NOMO-1 treated with DMSO at 0.1 percent for 48 hours (cell line): Measurements from ENCODE around the gene SH2D4B.
"Not testable (repeated sequence)": the region's sequence is repeated elsewhere in the genome, so short reads cannot be mapped to it uniquely, and the experiment has no call there.

Experiments used
- DNase-seq: peaks from one replicate; lab custom pipeline; 2025; ENCODE audit not compliant: unreplicated experiment; lab: John Stamatoyannopoulos, UW

Gene SH2D4B

DNA sequence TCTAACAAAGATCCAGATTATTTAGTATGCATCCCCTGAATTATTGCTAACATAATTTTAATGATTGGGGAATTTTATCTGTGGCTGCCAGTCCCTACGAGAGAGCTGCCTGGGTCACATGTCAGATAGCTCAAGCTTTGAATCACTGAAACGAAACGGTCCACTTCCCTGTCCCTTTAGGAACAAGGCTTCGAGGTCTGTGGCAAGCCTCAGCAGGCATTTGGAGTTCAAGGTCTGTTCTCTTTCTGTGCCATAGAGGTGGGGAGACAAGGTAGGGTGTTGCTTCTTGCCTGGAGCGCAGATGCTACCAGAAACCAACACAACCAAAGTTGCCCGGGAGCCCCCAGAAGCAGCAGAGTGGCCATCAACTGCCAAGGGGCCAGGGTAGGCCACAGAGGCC, 13.9 kb upstream of the SH2D4B start:
- peak; percentile 17 for DNase-seq

DNA sequence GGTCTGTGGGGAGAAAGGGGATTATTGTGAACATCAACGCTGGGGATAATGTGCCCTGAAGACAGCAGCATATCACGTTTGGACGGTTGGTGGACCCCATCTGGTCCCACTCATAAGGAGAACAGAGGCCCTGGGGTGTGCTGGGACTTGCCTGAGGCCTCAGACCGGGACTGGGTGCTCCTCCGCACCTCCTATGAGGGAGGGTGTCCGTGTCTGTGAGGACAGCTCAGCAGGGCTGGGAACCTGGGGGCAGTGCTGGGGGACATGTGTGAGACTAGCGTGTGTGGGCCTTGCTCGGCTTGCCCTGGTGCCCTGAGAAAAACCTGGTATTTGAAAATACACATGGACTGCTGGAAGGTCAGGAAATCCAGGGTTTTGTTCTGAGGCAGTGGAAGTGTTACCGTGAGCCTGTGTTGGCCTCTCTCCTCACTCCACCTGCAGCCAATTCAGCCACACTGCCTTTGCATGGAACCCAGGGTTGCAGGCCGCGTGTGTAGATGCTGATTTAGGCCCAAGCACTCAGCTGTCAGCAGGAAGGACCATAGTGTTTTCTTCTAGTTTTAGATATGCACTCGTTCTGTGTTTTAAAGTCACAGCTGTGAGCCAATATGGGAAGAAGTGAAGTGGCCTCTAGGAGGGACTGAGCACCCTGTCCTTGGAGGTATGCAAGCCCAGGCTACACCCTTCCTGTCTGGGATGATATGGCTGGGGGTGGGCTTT, 13.4 kb upstream of the SH2D4B start:
- DNase-seq = no peak

DNA sequence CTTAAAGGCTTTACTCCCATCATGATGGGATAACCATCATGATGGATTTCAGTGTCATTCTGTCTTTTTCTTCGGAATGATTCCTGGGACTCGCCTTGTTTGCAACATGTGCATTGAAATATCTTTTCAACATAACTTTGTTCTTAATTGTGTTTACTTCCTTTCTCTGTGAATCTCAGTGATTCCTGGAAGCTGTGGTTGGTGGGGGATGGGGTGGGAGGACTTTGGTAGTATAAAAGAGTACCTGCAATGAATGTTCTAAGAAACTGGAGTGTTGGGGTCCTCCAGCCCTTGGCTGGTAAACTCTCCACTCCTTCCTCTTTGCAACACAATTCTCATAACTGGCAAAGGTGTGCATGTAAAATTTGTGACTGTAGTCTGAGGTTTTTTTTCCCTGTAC, 11.5 kb upstream of the SH2D4B start:
- no peak for DNase-seq

DNA sequence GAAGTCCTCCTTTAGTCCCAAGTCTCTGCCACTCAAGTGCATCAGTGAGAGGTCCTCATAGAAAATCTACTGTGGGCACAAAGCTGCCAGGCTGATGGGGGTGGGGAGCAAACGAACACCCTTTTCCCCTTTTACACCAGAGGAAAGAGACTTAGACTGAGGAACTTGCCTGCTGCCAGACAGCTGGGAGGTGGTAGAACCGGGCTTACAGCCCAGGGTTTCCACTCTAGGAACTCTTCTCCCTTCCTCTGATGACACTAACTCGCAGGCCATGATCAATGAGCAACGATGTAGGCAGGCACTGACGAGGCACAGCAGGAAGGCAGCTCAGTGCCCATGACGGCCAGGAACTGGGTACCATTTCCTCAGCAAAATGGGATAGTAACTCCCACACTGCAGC, 11.0 kb upstream of the SH2D4B start:
- no peak for DNase-seq

DNA sequence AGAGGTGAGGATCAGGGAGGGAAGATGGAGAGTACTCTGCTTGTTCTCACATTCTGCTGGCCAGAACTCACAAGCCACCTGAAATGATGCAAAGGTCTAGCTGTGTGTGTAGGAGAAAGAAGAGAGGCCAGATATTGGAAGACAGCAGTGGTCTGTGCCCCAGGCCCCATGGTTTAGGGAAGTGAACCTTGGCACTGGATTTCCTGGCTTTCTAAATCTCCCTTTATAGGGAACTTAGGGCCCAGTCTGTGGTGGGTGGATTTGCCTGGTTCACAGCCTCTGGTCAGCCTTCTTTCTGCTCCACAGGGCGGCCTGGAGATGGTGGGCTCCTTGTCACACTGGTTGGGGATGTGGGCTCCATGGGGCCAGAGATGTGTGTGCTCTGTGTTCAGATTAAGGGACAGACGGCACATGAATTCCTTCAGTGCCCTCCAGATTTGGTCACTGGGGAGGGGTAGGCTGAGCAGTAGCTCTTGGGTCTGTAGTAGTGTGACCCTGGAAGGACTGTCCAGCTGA, 9.5 kb upstream of the SH2D4B start:
- DNase-seq = peak; percentile 85

DNA sequence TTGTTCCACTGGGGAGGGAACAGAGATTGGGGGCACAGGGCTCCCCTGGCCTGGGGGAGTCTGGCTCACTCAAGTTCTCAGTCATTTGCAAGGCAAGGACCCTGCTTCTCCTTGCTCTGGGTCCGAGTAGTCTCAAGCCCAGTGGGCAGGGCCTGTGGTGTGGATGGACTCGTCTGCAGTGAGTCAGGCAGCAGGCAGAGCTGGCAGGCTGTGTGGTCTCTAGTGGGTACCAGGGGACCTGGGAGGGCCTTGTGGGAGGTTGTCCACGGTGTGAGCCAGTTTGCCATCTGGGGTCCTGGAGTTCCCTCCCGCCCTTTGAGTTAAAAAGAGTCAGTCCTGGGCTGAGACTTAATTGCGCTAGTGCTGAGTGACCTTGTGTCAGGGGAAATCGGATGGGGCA, 8.8 kb upstream of the SH2D4B start:
- DNase-seq = no peak

DNA sequence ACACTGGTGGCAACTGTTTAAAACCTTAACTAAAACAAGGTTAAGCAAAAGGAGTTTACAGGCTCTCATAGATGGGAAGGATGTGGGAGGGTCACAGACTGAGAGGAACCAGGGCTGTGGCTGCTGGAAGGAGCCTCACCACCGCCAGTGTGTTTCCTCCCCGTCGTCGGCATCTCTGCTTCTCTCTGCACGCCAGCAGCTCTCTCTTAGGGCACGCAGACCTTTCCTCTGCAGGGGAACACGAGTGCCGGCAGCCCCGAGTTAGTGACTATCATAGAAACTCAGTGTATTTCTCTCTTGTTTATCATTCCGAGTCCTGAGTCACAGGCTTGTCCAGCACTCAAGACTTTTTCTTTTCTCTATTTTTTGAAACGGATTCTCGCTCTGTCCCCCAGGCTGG, 8.1 kb upstream of the SH2D4B start:
- no peak for DNase-seq

DNA sequence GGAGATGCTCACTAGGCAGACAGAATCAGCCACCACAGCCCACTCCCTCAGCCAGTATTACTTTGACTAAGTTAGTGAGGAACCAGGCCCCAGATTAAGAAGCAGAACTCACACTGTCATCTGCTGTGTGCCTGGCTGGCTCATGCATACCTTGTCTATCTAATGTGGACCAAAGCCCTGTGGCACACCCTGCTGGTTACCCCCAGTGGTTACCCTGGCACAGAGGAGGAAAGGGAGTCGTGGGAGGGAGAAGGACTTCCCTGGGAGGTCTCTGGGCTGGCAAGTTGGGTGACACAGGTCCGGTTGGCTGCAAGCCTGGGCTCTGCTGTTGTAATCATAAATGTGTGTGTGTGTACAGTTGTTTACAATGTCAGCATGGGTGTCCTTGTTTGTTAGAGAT, 7.5 kb upstream of the SH2D4B start:
- DNase-seq = peak; percentile 39

DNA sequence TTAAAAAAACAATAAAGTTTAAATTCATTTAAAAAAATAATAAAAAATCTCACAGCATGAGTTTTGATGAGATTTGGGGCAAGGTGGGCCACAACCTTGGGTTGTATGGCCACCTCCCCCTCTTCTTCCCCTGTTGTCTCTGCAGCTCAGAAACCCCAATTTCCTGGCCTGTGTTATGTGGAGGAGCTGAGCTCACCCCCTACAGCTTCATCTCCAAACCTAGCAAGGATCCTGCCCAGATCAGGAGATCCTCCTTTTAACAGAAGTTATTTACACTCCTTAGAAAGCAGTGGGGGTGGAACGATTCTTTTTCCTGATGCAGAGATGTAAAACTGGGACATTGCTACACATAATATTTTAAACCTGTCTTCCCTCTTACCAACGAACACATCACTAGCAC, 6.9 kb upstream of the SH2D4B start:
- no peak for DNase-seq

DNA sequence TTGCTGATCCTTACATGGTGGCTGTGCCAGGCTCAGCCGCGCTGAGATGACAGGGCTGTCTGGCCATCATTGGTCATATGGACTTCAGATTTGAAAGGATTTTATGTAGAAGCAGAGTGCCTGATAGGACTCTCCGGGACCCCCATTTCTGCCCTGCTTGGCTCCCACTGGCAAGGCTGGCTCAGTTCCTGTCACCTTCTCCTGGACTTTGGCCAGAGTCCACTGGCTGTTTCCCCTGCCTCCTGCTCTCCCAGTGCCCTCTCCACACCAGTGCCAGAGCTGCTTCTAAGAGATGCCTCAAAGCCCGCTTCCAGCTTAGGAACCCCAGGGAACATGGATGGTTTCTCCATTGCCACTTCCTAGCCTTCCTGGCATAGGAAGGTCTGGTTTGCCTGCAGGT, 5.1 kb upstream of the SH2D4B start:
- DNase-seq = no peak

DNA sequence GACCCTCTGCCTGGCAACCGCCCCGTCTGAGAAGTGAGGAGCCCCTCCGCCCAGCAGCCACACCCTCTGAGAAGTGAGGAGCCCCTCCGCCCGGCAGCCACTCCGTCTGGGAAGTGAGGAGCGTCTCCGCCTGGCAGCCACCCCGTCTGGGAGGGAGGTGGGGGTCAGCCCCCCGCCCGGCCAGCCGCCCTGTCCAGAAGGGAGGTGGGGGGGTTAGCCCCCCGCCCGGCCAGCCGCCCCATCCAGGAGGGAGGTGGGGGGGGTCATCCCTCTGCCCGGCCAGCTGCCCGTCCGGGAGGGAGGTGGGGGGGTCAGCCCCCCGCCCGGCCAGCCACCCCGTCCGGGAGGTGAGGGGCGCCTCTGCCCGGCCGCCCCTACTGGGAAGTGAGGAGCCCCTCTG, 3.6 kb upstream of the SH2D4B start:
- DNase-seq = not testable (repeated sequence)

DNA sequence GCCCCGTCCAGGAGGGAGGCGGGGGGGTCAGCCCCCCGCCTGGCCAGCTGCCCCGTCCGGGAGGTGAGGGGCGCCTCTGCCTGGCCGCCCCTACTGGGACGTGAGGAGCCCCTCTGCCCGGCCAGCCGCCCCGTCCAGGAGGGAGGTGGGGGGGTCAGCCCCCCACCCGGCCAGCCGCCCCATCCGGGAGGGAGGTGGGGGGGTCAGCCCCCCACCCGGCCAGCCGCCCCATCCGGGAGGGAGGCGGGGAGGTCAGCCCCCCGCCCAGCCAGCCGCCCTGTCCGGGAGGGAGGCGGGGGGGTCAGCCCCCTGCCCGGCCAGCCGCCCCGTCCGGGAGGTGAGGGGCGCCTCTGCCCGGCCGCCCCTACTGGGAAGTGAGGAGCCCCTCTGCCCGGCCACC, 3.1 kb upstream of the SH2D4B start:
- not testable (repeated sequence) for DNase-seq

DNA sequence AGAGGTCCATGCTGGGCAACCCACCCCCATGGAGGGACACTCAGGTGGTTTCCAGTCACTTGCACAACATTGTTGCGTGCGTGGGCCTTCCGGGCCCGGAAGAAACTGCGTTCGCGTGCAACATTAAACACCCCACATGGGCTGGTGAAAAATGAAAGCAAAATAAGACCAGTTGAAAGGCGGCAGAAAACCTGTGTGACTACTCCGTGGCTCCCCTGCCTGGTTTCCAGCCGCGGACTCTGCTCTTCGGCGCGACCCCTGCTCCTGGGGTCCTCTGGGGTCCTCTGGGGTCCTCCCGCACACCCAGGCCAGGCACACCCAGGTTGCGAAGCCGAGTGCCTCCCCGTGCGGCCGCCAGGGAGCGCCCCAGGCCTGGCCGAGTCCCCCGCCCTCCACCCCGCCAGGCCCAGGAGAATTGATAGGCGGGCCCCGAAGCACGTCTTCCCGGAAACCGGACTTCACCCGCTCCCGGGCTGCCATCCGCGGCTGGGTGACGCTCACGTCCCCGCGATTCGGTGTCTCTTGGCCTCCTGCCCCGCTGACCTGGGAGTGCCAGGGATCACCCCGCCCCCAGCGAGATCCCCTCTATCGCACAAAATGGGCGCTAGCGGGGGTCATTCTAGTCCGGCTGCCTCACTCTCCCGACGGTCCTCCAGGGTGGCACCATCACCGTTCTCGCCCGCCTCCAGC, 1.9 kb upstream of the SH2D4B start:
- peak; percentile 54 for DNase-seq

DNA sequence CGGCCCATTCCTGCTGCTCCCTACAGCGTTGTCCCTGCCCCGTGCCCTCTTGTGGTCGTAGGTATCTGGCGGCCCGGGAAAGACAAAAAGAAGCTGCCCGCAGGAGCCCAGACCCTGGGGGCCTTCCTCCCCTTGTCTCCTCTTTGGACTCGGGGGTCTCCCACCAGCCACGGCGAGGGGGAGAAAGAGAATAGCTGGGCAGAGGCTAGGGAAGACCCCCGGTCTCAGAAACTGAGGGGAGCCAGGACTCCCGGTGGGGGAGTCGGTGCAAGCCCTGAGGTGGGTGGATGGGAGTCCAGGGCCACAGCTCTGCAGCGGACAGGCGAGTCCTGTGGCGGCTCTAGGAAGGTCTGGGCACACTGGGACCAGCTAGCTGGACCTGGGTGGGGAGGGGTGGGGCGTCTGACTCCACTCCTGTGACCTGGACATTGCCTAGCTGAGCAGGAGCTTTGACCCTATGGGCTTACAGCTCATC, 1.3 kb upstream of the SH2D4B start:
- DNase-seq = no peak

DNA sequence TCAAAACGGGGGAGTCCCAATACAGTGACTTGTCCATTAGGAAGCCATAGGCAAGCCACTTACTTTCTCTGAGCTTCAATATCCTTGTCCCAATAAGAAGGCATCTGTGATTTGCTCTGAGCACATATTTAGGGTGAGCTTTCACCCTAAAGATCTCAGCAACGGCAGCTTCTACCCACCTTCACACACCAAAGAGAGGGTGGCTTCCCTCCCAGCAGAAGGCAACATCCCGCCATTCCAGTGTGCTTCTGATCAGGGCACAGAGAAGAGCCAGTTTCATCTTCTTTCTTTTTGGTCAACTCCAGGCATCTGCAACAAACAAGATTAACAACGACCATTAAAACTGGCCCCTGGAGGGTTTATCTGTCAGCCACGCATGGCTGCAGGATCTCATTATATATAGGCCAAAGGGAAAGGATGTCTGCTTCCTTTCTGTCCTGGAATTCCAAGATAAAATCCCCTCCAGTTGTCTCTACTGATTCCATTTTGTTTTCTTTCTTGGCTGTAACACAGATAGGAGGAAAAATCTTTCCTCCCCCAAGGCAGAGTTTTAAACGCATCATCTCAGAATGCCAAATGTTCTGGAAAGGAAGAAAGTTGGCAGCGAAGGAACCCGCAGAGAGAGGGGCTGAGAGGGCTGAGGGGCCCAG, 491 bp upstream of the SH2D4B start:
- no peak for DNase-seq

DNA sequence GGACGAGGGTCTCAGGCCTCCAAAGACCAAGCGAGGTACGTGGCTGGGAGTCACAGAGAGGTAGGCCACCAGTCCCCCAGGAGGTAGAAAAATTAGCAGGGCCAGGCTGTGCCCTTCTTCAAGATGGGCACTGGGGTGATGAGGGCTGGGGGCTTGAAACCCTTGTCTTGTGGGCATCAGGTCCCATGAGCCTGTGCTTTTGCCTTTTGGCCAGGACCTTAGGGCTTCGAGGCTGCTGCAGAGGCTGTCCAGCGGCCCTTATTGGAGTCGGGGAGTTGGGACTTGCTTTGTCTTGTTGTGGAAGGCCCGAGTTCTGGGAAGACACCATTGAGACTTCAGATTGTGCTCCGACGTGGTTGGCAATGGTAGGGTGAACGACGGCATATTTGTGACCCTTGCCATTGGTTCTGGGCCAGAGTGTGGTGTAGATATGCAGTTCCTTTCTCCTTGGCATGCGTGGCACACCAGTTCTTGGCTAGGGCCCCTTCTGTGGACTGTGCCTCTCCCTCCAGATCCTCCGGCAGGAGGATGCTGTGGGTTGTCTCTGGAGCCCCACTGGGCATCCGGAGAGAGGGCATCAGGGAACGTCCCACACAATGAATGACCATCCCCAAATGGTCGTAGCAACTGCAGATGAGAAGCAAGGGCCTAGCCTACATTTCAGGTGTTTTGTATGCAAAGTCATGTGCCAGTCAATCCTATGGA, 931 bp downstream of the SH2D4B start:
- no peak for DNase-seq

DNA sequence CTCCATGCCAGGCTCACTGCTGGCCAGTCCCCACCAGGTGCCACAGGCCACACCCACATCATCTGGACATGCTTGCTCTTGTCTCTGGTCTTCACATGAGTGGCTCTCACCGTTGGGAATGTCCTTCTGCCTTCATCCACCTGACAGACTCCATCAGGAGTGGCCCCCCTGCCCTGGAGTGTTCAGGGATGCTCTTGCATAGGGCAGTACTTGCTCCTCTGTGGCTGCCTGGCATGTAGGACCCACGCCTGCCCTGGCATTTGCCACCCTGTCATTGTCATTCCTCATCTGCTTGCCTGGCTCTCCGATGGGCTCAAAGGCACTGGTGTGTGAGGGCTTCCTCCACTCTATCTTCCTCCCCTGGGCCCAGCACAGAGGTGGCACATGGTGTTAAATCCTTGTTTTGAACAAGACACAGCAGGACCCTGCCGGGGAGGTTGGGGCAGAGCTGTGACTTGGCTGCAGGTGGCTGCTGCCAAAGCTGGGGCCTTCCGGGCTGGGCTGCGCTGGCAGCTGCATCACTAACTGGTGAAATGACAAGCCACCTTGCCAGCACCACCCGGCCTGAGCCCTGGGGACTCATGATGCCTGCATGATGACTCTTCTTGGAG, 1.8 kb downstream of the SH2D4B start:
- DNase-seq = no peak

DNA sequence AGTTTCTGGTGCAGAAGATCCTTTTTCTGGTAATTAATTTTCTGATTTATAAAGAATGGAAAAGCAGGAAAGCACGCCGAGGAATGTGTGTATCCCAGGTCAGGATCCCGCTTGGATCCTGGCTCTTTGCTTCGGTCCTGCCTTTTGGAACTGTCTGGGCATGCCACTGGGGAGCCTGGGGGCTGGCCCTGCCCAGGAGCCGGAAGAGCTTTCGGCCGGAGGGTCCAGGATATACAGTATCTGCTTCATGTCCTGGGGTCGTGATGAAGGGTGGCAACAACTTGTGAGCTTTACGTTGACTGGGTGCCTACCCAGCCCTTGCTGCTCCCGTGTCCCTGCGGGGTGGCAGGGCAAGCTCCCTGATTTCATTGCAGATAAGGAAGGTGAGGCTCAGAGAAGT, 2.4 kb downstream of the SH2D4B start:
- DNase-seq = no peak

DNA sequence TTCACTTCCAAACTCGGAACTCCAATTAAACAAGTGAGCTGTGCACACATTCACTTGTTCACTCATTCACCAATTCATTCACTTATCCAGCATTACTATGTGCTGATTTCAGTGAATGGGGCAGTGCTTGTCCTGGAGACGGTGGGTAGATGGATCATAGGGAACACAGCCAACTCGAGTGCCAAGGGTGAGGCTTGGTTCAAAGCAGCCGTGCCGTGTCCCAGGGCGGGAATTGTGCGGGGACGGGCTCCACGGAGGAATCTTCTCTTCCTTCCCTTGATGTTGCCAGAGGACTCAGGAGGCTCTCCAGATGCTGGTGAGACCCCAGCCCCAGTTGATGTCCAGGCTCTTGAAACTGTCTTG, 2.9 kb downstream of the SH2D4B start:
- no peak for DNase-seq

DNA sequence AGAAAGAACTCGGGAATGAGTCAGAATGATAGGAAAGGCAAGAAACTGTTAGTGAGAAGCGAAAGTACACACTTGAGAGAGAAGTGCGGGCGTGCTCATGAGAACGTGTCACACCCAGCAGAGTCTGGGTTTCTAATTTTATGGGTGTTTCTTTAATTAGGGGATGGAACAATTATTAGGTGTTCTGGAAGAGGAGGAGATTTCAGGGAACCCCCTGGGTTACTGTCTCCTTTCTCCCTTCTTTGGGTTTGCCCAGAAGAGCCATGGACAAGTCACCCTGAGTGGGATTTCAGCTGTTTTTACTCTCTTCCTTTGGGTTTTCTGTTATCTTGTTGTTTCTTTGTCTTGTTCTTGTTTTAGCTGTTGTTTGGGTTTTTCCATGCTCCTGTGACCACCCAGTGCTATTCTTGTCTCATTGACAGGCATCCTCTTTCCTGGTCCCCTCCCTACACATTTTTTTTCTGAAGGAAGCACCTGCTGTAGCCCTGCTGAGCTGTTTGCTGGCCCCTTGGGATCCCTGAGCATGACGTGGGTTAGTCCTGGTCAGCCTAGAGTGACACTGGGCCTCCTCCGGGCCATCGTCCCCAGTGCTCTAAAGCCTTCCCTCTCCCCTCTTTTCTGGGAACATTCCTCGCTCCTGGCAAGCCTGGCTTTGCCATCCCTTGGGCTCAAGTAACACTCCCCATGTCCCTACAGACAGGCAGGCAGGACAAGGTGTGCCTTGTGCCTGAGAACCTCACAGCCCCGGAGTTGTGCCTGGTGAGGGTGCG, 3.5 kb downstream of the SH2D4B start:
- no peak for DNase-seq
